WTC11 (cell line): ENCODE measurements around the gene CAMKK2.

Source experiments
- CREM ChIP-seq: sonication (generic); formaldehyde crosslinking; IDR thresholded peaks from 2 replicates; pipeline ENCODE4 v1.8.1; 2022; ENCODE audit warnings: mild to moderate bottlenecking, missing genetic modification reagents, moderate library complexity
- CTCF ChIP-seq: fragments of 200-600 bp; IDR thresholded peaks from 2 replicates; pipeline ENCODE4 v1.8.0; 2022; ENCODE audit warnings: antibody characterized with exemption
- FOXP1 ChIP-seq: sonication (generic); formaldehyde crosslinking; IDR thresholded peaks from 2 replicates; pipeline ENCODE4 v1.8.0; 2022; ENCODE audit warnings: missing genetic modification reagents, mild to moderate bottlenecking, moderate library complexity, borderline replicate concordance
- JUN ChIP-seq: sonication (generic); formaldehyde crosslinking; IDR thresholded peaks from 2 replicates; pipeline ENCODE4 v1.8.0; 2023; ENCODE audit warnings: mild to moderate bottlenecking, missing genetic modification reagents
- MLX ChIP-seq: sonication (generic); formaldehyde crosslinking; IDR thresholded peaks from 2 replicates; pipeline ENCODE4 v1.8.1; 2023; ENCODE audit warnings: mild to moderate bottlenecking, missing genetic modification reagents, moderate library complexity
- NR2C2 ChIP-seq: sonication (generic); formaldehyde crosslinking; IDR thresholded peaks from 2 replicates; pipeline ENCODE4 v1.8.0; 2022; ENCODE audit warnings: mild to moderate bottlenecking, missing genetic modification reagents
- STAT6 ChIP-seq: sonication (generic); formaldehyde crosslinking; conservative IDR thresholded peaks from 2 replicates; pipeline ENCODE4 v1.8.1; 2023; ENCODE audit warnings: mild to moderate bottlenecking, low read depth, missing genetic modification reagents, moderate library complexity
- ZMAT4 ChIP-seq: fragments of 250-450 bp; sonication (Bioruptor Pico); IDR thresholded peaks from 2 replicates; pipeline ENCODE4 v1.9.0; 2021; ENCODE audit warnings: mild to moderate bottlenecking
- TF ChIP-seq, protein P1 (sequence below): sonication (generic); formaldehyde crosslinking; IDR thresholded peaks from 2 replicates; pipeline ENCODE4 v1.8.1; 2023; ENCODE audit warnings: mild to moderate bottlenecking, missing genetic modification reagents, moderate library complexity

DNA sequence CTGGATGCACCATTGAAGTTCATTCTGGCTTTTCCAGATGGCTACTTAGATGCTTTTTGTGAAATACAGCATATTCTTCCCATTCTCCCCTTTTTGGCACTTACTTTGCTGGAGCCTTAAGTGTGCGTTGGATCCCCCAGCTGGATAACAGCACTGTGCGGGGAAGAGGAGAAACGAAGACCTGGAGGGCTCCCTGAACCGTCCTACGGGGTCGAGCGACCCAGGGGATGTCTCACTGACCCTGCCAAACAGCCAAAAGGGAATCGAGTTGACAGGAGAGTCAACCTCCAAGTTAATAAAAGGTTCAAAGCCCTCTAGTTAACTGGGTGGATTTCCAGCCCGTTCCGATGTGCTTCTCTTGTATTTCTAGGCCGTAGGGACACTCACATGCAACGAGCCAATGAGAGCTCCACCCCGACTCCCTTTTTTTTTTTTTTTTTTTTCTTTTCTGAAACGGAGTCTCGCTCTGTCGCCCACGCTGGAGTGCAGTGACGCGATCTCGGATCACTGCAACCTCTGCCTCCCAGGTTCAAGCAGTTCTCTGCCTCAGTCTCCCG is 1.0 kb upstream of the CAMKK2 start:
- TF ChIP-seq CTCF = no peak
- no peak for TF ChIP-seq NR2C2 (CRISPR knock-in tag)
- TF ChIP-seq ZMAT4 (CRISPR knock-in tag) = no peak
- no peak for TF ChIP-seq JUN
- no peak for TF ChIP-seq STAT6 (CRISPR knock-in tag)
- no peak for TF ChIP-seq MLX
- TF ChIP-seq, protein P1, sequence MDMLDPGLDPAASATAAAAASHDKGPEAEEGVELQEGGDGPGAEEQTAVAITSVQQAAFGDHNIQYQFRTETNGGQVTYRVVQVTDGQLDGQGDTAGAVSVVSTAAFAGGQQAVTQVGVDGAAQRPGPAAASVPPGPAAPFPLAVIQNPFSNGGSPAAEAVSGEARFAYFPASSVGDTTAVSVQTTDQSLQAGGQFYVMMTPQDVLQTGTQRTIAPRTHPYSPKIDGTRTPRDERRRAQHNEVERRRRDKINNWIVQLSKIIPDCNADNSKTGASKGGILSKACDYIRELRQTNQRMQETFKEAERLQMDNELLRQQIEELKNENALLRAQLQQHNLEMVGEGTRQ (CRISPR knock-in tag) = no peak
- TF ChIP-seq FOXP1 (CRISPR knock-in tag) = no peak
- no peak for TF ChIP-seq CREM (CRISPR knock-in tag)
